Testis (tissue), 2 donors: ENCODE data around the gene CELF2.

Experiments used
- CTCF ChIP-seq, 3 experiments: fragments of 450-650 bp in 2 of 3; fragments of 200-600 bp in 1 of 3; sonication (generic) in 1 of 3; IDR thresholded peaks; one replicate each; pipeline ENCODE4 v1.5.1; 2016 to 2019; ENCODE audit warnings: antibody characterized with exemption in 3 of 3, mild to moderate bottlenecking in 2 of 3, moderate library complexity in 1 of 3
- POLR2A ChIP-seq: fragments of 450-650 bp; IDR thresholded peaks from one replicate; pipeline ENCODE4 v1.6.1; 2017; ENCODE audit warnings: antibody characterized with exemption, mild to moderate bottlenecking, moderate library complexity

DNA sequence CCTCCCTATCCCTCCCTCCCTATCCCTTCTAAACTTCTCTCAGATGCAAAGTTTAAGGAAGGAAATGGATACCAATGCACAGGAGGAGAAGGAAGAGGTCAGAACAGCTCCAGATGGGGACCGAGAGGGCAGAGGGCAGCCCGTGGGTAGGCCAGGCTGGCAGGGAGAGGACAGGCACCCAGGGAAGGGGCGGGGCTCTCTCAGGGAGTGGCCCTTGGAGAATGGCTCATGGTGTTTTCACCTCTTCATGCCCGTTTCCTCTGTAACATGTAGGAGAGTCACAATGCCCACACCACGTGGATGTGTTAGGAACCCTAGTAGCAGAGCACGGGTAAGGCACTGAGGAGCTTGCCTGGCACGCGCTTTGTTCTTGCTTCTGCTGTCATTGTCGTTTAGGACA, 264.5 kb downstream of the CELF2 start:
- no peak for TF ChIP-seq POLR2A
- no peak for TF ChIP-seq CTCF (IDR thresholded peaks at IDR 0.05)
